ENCODE measurements around the gene OR6X1.

GRCh38 chr11:123754101-123754568 is at the start of gene OR6X1:
- TF ChIP-seq CTCF (IDR thresholded peaks at IDR 0.05) = no peak
- no peak for TF ChIP-seq POLR2A (IDR thresholded peaks at IDR 0.05)

Data from breast epithelium (tissue), 3 donors.